Nephron (organoid): ENCODE data around the gene SH3RF3.

Experiments used
- H3K27ac Mint-ChIP-seq, 3 experiments: 2 replicates each; pipeline ENCODE4 v1.8.0; 2020; ENCODE audit warnings: mixed read lengths in 3 of 3, mild to moderate bottlenecking in 2 of 3, moderate library complexity in 1 of 3
- H3K27me3 Mint-ChIP-seq: 2 replicates; pipeline ENCODE4 v1.8.0; 2021; ENCODE audit warnings: low read depth, mild to moderate bottlenecking, moderate library complexity, mixed read lengths
- H3K36me3 Mint-ChIP-seq: 2 replicates; pipeline ENCODE4 v1.8.0; 2020; ENCODE audit warnings: low read depth, mixed read lengths
- H3K4me1 Mint-ChIP-seq: 2 replicates; pipeline ENCODE4 v1.8.0; 2020; ENCODE audit warnings: mixed read lengths
- H3K4me3 Mint-ChIP-seq, 3 experiments: 2 replicates each; pipeline ENCODE4 v1.8.0; 2020; ENCODE audit warnings: mild to moderate bottlenecking in 3 of 3, mixed read lengths in 3 of 3, moderate library complexity in 2 of 3
- H3K9me3 Mint-ChIP-seq: 2 replicates; pipeline ENCODE4 v1.8.0; 2020; ENCODE audit warnings: mixed read lengths
- CTCF ChIP-seq, 3 experiments: fragments of 200-600 bp; sonication (generic); IDR thresholded peaks; one replicate each; pipeline ENCODE4 v1.5.0; 2021; ENCODE audit warnings: antibody characterized with exemption in 3 of 3; ENCODE audit not compliant: unreplicated experiment in 3 of 3

Gene SH3RF3

DNA sequence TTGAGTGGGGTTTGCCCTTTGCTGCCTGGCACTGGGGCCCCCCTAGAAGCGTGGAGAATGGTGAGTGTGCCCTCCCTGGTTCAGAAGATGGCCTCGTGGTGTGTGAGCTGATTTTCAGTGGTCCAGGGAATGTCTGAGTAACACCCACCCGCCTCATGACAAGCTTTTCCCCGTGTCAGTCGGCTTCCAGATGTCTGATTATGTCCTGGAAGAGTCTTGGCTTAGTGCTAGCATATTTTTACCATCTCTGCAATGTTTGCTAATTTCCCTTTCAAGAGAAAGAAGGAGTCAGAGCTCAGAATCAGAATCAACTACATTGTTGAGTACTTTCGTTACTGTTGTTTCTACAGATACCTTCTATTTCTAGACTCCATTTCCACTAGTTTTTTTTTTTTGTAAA, 270.1 kb downstream of the SH3RF3 start:
- H3K27me3 Mint-ChIP-seq, result peaks cover 53% of the 10 kb centered on the region
- no peak for TF ChIP-seq CTCF (IDR thresholded peaks at IDR 0.05; ENCODE audit: unreplicated experiment in 3 of 3)
- no peak overlapping the region for H3K4me3 Mint-ChIP-seq
- H3K9me3 Mint-ChIP-seq, result no peaks in the 10 kb centered on the region
- peaks cover 32% of the 10 kb centered on the region for H3K4me1 Mint-ChIP-seq
- H3K27ac Mint-ChIP-seq, result peak overlapping the region in 1 of 3 experiments; percentile 27
- H3K36me3 Mint-ChIP-seq, result peaks cover 4% of the 10 kb centered on the region

DNA sequence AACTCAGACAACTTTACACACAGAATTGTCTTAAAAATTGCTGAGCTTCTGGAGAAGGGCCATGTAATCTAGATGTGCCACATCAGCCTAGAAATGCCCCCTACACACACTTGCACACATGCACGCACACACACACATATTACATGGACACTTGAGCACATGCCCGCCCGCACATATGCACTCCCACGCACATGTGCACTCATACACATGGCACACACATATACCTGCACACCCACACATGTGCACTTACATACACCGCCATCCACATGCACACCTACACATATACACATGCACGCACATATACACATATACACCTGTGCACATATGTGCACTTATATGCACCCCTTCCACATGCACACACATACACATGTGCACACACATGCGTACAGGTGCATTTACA, 271.1 kb downstream of the SH3RF3 start:
- H3K9me3 Mint-ChIP-seq, result no peaks in the 10 kb centered on the region

GRCh38 chr2:109401370-109401769, 272.4 kb downstream of the SH3RF3 start:
- peaks cover 51% of the 10 kb centered on the region for H3K27me3 Mint-ChIP-seq
- H3K36me3 Mint-ChIP-seq, result peaks cover 4% of the 10 kb centered on the region
- TF ChIP-seq CTCF (IDR thresholded peaks at IDR 0.05; ENCODE audit: unreplicated experiment in 3 of 3), result no peak
- no peak overlapping the region for H3K27ac Mint-ChIP-seq
- no peak overlapping the region for H3K4me3 Mint-ChIP-seq
- peaks cover 23% of the 10 kb centered on the region for H3K4me1 Mint-ChIP-seq
- H3K9me3 Mint-ChIP-seq, result no peaks in the 10 kb centered on the region

More for the DNA sequence above, 271.1 kb downstream of the SH3RF3 start:
- no peak overlapping the region for H3K27ac Mint-ChIP-seq
- H3K27me3 Mint-ChIP-seq, result peaks cover 57% of the 10 kb centered on the region
- no peak overlapping the region for H3K4me3 Mint-ChIP-seq
- H3K36me3 Mint-ChIP-seq, result peaks cover 4% of the 10 kb centered on the region
- no peak for TF ChIP-seq CTCF (IDR thresholded peaks at IDR 0.05; ENCODE audit: unreplicated experiment in 3 of 3)
- H3K4me1 Mint-ChIP-seq, result peaks cover 32% of the 10 kb centered on the region

- no peak overlapping the region for H3K27ac Mint-ChIP-seq
- H3K36me3 Mint-ChIP-seq, result peaks cover 4% of the 10 kb centered on the region
- peaks cover 17% of the 10 kb centered on the region for H3K4me1 Mint-ChIP-seq
- no peaks in the 10 kb centered on the region for H3K9me3 Mint-ChIP-seq
- TF ChIP-seq CTCF (IDR thresholded peaks at IDR 0.05; ENCODE audit: unreplicated experiment in 3 of 3), result no peak
- H3K4me3 Mint-ChIP-seq, result no peak overlapping the region
- H3K27me3 Mint-ChIP-seq, result peaks cover 44% of the 10 kb centered on the region
Observed at GRCh38 chr2:109402180-109402579, 273.2 kb downstream of the SH3RF3 start.

DNA sequence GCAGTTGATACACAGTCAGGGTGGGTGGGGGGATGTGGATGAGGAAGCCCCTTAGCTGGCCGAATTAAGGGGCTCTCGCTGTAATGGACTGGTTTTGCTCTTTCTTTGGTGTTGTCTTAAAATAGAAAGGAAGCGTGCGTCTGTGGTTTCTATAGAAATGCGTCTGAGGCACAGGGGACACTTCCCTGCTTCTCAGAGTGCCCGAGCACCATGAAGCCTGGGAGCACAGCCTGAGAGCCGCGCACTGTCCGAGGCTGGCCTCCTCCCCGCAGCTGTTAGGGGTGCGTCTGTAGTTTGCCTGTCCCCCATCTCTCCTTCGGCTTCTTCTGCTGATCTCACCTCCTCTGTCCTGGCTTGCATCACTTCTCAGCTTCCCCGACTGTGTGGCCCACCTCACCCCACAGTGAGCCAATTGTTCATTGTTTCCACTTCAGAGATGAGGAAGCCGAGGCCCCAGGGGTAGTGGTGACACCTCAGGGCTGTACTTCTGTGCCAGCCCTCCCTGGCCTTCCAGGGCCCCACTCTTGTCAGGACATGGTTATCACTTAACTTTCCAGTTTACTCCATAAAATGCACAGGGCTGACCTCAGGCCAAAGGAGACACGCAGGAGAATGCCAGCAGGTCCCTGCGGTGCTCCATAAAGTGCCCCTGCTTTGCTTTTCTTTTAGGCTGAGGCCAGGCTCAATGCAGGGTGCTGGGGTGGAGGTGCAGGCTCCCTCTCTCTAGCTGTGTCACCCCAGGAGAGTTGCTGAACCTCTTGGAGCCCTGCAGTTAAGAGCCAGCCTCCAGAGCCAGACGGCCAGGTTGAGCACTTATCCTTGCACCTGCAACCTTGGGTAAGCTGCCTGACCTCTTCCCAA, 274.2 kb downstream of the SH3RF3 start:
- H3K36me3 Mint-ChIP-seq, result peaks cover 4% of the 10 kb centered on the region
- peaks cover 8% of the 10 kb centered on the region for H3K4me1 Mint-ChIP-seq
- H3K9me3 Mint-ChIP-seq, result no peaks in the 10 kb centered on the region
- peaks cover 35% of the 10 kb centered on the region for H3K27me3 Mint-ChIP-seq
- H3K4me3 Mint-ChIP-seq, result no peak overlapping the region
- TF ChIP-seq CTCF (IDR thresholded peaks at IDR 0.05; ENCODE audit: unreplicated experiment in 3 of 3), result no peak
- H3K27ac Mint-ChIP-seq, result peak overlapping the region in 1 of 3 experiments; percentile 26

DNA sequence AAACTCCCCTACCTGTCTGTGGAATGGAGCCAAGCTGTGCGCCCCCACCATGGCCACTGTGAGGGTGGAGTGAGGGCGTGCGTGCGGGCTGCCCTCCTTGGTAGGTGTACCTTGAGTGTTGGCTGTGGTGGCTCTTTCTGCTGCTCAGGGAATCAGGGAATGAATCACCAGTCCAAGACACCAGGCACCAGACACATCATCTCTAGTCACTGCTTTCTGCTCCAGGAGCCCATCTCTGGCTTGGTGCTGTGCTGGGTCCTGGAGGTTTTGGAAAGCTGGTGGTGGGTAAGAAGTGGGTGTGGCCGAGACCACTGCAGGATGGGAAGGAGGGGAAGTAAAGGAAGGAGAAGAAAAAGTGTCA, 274.8 kb downstream of the SH3RF3 start:
- Mint-ChIP-seq H3K4me1 (peaks cover 8% of the 10 kb centered on the region), H3K36me3 (peaks cover 4% of the 10 kb centered on the region), H3K27me3 (peaks cover 29% of the 10 kb centered on the region), H3K9me3 (no peaks in the 10 kb centered on the region), H3K27ac (no peak overlapping the region), H3K4me3 (no peak overlapping the region)
- no peak for TF ChIP-seq CTCF (IDR thresholded peaks at IDR 0.05; ENCODE audit: unreplicated experiment in 3 of 3)
